NB4 (cell line): ENCODE data around the gene POC1A.

Source experiments
- MYC ChIP-seq: IDR thresholded peaks from 2 replicates; pipeline ENCODE4 v1.6.1; 2011; ENCODE audit warnings: low read depth, low read length
- POLR2A ChIP-seq: IDR thresholded peaks from 2 replicates; pipeline ENCODE4 v1.6.1; 2011; ENCODE audit warnings: mild to moderate bottlenecking; ENCODE audit not compliant: insufficient read length; ENCODE audit errors: extremely low read depth
- TF ChIP-seq, protein P1 (sequence below): IDR thresholded peaks from one replicate; pipeline ENCODE4 v1.5.1; 2012; ENCODE audit warnings: low read depth, low read length
- TF ChIP-seq, protein P2 (sequence below): IDR thresholded peaks from 2 replicates; pipeline ENCODE4 v1.6.1; 2011; ENCODE audit warnings: low read depth, low read length

DNA sequence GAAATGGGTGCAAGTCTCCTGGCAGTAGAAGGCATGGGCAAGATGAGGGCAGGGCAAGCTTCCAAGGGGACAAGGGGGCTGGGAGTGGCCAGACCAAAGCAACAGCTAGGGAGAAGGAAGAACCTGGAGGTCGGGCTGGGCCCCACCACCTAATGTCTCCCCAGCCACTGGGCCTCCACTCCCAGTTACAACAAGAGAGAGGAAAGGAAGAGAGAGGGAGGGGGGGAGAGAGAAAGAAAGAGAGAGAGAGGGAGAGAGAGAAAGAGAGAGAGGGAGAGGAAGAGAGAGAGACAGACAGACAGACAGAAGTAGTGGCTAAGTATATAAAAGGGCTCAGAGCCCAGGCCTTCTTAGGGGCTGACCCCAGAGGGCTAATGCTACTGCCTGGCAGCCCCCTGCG is 104.7 kb downstream of the POC1A start:
- TF ChIP-seq, protein P1, sequence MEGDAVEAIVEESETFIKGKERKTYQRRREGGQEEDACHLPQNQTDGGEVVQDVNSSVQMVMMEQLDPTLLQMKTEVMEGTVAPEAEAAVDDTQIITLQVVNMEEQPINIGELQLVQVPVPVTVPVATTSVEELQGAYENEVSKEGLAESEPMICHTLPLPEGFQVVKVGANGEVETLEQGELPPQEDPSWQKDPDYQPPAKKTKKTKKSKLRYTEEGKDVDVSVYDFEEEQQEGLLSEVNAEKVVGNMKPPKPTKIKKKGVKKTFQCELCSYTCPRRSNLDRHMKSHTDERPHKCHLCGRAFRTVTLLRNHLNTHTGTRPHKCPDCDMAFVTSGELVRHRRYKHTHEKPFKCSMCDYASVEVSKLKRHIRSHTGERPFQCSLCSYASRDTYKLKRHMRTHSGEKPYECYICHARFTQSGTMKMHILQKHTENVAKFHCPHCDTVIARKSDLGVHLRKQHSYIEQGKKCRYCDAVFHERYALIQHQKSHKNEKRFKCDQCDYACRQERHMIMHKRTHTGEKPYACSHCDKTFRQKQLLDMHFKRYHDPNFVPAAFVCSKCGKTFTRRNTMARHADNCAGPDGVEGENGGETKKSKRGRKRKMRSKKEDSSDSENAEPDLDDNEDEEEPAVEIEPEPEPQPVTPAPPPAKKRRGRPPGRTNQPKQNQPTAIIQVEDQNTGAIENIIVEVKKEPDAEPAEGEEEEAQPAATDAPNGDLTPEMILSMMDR: no peak
- no peak for TF ChIP-seq POLR2A
- TF ChIP-seq, protein P2, sequence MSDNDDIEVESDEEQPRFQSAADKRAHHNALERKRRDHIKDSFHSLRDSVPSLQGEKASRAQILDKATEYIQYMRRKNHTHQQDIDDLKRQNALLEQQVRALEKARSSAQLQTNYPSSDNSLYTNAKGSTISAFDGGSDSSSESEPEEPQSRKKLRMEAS: no peak
- no peak for TF ChIP-seq MYC
